ENCODE results near the gene CLEC4D. TPM values are rescaled to one million over a fixed set of nuclear protein-coding genes. Genes with fewer than 3 reads are reported as not detected.

The CLEC4D gene
- total and polyA plus RNA-seq, 2 of the 8 experiments (the other 6 are each of a cell fraction or from before 2014, with no cell fraction given): 0.14 TPM; not detected in 1

DNA sequence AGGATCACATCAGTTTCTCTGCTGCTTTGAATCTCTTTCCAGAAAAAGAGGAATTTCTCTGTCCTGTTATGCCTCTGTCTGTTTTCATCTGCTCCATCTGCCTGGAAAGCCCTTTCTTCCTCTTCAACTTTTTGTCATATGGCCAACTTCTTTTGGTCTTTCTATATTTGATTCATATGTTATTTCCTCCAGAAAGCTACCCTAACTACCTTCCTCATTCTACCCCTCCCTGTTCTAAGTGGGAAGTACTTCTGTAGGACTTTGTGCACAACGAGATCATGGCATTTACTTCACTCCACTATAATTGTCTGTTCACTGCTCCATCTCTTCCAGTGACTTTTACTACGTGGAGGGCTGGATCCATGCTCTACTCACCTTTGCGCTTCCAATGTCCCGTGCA, 5.9 kb downstream of the CLEC4D start (continued):
- TF ChIP-seq USF2 (IDR thresholded peaks at IDR 0.05; ENCODE audit: low read length): no peak
- TF ChIP-seq BCL11A (IDR thresholded peaks at IDR 0.05; ENCODE audit: low read depth in 2 of 2, low read length in 2 of 2): no peak
- no peak for TF ChIP-seq ZNF274 (IDR thresholded peaks at IDR 0.05; ENCODE audit: borderline replicate concordance, extremely low read depth, low read length)

All from H1 (cell line).